ENCODE results near the gene MYRIP.

Gene MYRIP

GRCh38 chr3:40207796-40208195 lies 398.4 kb downstream of the MYRIP start:
- H3K4me3 ChIP-seq (ENCODE audit: low read depth, low read length), result no peak overlapping the region
- TF ChIP-seq CTCF (IDR thresholded peaks at IDR 0.05; ENCODE audit: borderline replicate concordance, insufficient read depth, low read depth, low read length), result no peak

GRCh38 chr3:40208251-40208650 lies 398.8 kb downstream of the MYRIP start:
- no peak overlapping the region for H3K4me3 ChIP-seq (ENCODE audit: low read depth, low read length)
- TF ChIP-seq CTCF (IDR thresholded peaks at IDR 0.05; ENCODE audit: borderline replicate concordance, insufficient read depth, low read depth, low read length), result no peak

- no peak overlapping the region for H3K4me3 ChIP-seq (ENCODE audit: low read depth, low read length)
- TF ChIP-seq CTCF (IDR thresholded peaks at IDR 0.05; ENCODE audit: borderline replicate concordance, insufficient read depth, low read depth, low read length), result no peak
Observed at GRCh38 chr3:40211579-40211978, 402.2 kb downstream of the MYRIP start.

- H3K4me3 ChIP-seq (ENCODE audit: low read depth, low read length), result no peak overlapping the region
- TF ChIP-seq CTCF (IDR thresholded peaks at IDR 0.05; ENCODE audit: borderline replicate concordance, insufficient read depth, low read depth, low read length), result no peak
Observed at GRCh38 chr3:40213556-40213955, 404.1 kb downstream of the MYRIP start.

- TF ChIP-seq CTCF (IDR thresholded peaks at IDR 0.05; ENCODE audit: borderline replicate concordance, insufficient read depth, low read depth, low read length), result no peak
- no peak overlapping the region for H3K4me3 ChIP-seq (ENCODE audit: low read depth, low read length)
Observed at GRCh38 chr3:40215015-40215414, 405.6 kb downstream of the MYRIP start.

GRCh38 chr3:40216471-40216870 lies 407.1 kb downstream of the MYRIP start:
- no peak for TF ChIP-seq CTCF (IDR thresholded peaks at IDR 0.05; ENCODE audit: borderline replicate concordance, insufficient read depth, low read depth, low read length)

DNA sequence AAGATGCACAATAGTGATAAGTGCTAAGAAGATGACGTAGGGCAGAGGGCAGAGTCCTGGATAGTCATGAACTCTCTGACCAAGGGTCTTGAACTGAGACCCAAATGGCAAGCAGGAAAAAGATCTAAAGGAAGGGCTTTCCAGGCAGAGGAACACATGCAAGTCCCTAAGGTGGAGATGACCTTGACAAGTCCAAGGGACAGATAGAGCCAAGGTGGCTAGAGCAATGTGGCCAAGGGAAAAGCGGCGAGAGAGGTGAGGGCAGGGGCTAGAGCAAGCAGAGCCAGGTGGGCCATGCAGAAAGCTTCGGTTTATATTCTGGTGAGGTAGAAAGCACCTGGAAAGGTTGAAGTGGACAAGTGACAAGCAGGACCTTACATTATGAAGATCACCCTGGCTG lies 414.4 kb downstream of the MYRIP start:
- no peak for TF ChIP-seq CTCF (IDR thresholded peaks at IDR 0.05; ENCODE audit: borderline replicate concordance, insufficient read depth, low read depth, low read length)
- no peak overlapping the region for H3K4me3 ChIP-seq (ENCODE audit: low read depth, low read length)

More at GRCh38 chr3:40216471-40216870, 407.1 kb downstream of the MYRIP start:
- no peak overlapping the region for H3K4me3 ChIP-seq (ENCODE audit: low read depth, low read length)
